ENCODE results near the gene SENP2.

DNA sequence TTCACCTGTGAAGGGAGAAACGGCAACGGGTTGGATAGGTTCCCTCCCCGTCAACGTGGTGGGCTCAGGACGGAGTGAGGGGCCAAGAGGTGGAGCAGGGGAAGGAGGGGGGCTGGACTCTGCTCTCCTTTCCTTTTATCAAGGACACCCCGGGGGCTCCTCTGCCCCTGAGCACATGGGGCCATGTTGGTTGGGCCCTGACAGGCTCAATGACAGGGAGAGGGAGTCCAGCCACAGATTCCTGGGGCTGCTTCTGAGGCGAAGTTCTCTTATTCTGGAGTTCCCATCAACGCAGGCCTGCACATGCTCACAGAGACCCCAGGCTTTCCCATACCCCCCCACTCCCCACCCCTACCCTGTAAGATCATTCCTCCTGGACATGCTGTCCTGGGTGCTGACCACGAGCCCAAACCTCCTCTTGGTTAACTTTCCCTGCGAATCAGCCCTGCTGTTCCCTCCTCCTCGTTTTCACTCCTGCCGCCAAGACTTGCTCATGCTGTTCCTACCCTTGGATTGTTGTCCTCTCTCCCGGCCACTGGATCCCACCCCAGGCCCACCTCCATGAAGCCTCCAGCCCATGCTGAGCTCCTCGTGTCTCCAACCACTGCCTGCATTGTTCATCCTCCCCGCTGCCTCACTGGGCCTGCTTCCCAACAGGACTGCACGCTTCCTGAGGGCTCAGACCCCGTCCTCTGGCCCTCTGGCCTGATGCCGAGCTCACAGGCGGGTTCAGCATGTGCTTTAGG, 61.2 kb downstream of the SENP2 start:
- TF ChIP-seq POLR2A (IDR thresholded peaks at IDR 0.05; ENCODE audit: low read depth, low read length) = no peak
- no peak for TF ChIP-seq TAF1 (IDR thresholded peaks at IDR 0.05; ENCODE audit: borderline replicate concordance, low read depth, low read length)
- no peak for TF ChIP-seq POLR2AphosphoS5 (IDR thresholded peaks at IDR 0.05; ENCODE audit: low read depth, low read length)
